GM12878 (cell line): Measurements from ENCODE around the gene KIF2C. TPM values are rescaled to one million over a fixed set of nuclear protein-coding genes. Genes with fewer than 3 reads are reported as not detected.
A peak's percentile ranks its signal among the peaks of the same experiment; 100 is the strongest.

Experiments used
- ATF7 ChIP-seq: fragments of 450-650 bp; IDR thresholded peaks from 2 replicates; pipeline ENCODE4 v1.6.1; 2016; ENCODE audit warnings: low read depth, mild to moderate bottlenecking
- BACH1 ChIP-seq: fragments of 450-650 bp; IDR thresholded peaks from 2 replicates; pipeline ENCODE4 v1.6.1; 2017; ENCODE audit warnings: mild to moderate bottlenecking, borderline replicate concordance
- BCL11A ChIP-seq: IDR thresholded peaks from 2 replicates; pipeline ENCODE4 v1.6.1; 2011; ENCODE audit warnings: low read depth, low read length
- BCL3 ChIP-seq: IDR thresholded peaks from 2 replicates; pipeline ENCODE4 v1.6.1; 2011; ENCODE audit warnings: borderline replicate concordance, low read depth, mild to moderate bottlenecking, moderate library complexity, low read length; ENCODE audit not compliant: insufficient read depth, poor library complexity, severe bottlenecking
- BHLHE40 ChIP-seq, 2 experiments: fragments of 450-650 bp in 1 of 2; IDR thresholded peaks; 2 replicates each; pipeline ENCODE4 v1.6.1; 2011 to 2017; ENCODE audit warnings: low read depth in 2 of 2, borderline replicate concordance in 1 of 2, improper control_type of control experiment in 1 of 2, low read length in 1 of 2, mild to moderate bottlenecking in 1 of 2
- CBFB ChIP-seq: IDR thresholded peaks from 2 replicates; pipeline ENCODE4 v1.6.1; 2016; ENCODE audit warnings: antibody characterized with exemption, low read depth
- CTCF ChIP-seq, 3 experiments: IDR thresholded peaks in 2 of 3; conservative IDR thresholded peaks in 1 of 3; 2 replicates each; pipeline ENCODE4 v1.5.1; 2011; ENCODE audit warnings: low read depth in 3 of 3, low read length in 3 of 3, mild to moderate bottlenecking in 3 of 3, control low read depth in 2 of 3, moderate library complexity in 2 of 3, inconsistent platforms in 1 of 3, mixed read lengths in 1 of 3; ENCODE audit not compliant: control insufficient read depth in 2 of 3, insufficient read depth in 1 of 3; ENCODE audit errors: extremely low read depth in 1 of 3
- CUX1 ChIP-seq: IDR thresholded peaks from 2 replicates; pipeline ENCODE4 v1.6.1; 2012; ENCODE audit warnings: improper control_type of control experiment, low read depth, low read length; ENCODE audit not compliant: insufficient replicate concordance
- IKZF1 ChIP-seq: fragments of 450-650 bp; conservative IDR thresholded peaks from 2 replicates; pipeline ENCODE4 v1.6.1; 2017; ENCODE audit warnings: antibody characterized with exemption, mild to moderate bottlenecking
- NFIC ChIP-seq: IDR thresholded peaks from 2 replicates; pipeline ENCODE4 v1.6.1; 2012; ENCODE audit warnings: low read depth, mild to moderate bottlenecking, inconsistent platforms, low read length, moderate library complexity
- NKRF ChIP-seq: fragments of 450-650 bp; conservative IDR thresholded peaks from 2 replicates; pipeline ENCODE4 v1.6.1; 2017; ENCODE audit warnings: mild to moderate bottlenecking, moderate library complexity
- SMAD1 ChIP-seq: fragments of 450-650 bp; IDR thresholded peaks from 2 replicates; pipeline ENCODE4 v1.6.1; 2018; ENCODE audit warnings: mild to moderate bottlenecking, low read depth; ENCODE audit not compliant: partially characterized antibody
- SRF ChIP-seq, 2 experiments: IDR thresholded peaks; 2 replicates each; pipeline ENCODE4 v1.6.1; 2011; ENCODE audit warnings: low read depth in 2 of 2, low read length in 2 of 2, mild to moderate bottlenecking in 1 of 2, moderate library complexity in 1 of 2
- TAF1 ChIP-seq: IDR thresholded peaks from 2 replicates; pipeline ENCODE4 v1.6.1; 2011; ENCODE audit warnings: mild to moderate bottlenecking, low read depth, low read length, borderline replicate concordance
- USF2 ChIP-seq: IDR thresholded peaks from 2 replicates; pipeline ENCODE4 v1.6.1; 2011; ENCODE audit warnings: low read depth, low read length, improper control_type of control experiment, borderline replicate concordance
- polyA plus RNA-seq, 11 experiments: library from polyadenylated mRNA; depleted of rRNA in 4 of 11; unstranded in 6 of 11; stranded (reverse) in 5 of 11; fragments of >200 nt; fragmentation: Nextera tagmentation in 4 of 11; fragmentation: Illumina TruSeq in 1 of 11; extraction: Ambion mirVana in 4 of 11; extraction: Trizol in 1 of 11; gene quantifications; 1 replicate in 1 of 11; 2 replicates in 10 of 11; pipeline versions ENCODE4 v1.2.1 to v1.2.3, GENCODE V29; 2011 to 2016; ENCODE audit warnings: inconsistent platforms in 2 of 11, missing spikeins in 2 of 11, low read depth in 1 of 11
- total RNA-seq, 4 experiments: library from RNA; depleted of rRNA in 3 of 4; stranded (reverse); fragments of >200 nt in 3 of 4; fragmentation: Illumina TruSeq in 1 of 4; extraction: Trizol in 1 of 4; gene quantifications; 2 replicates each; pipeline versions ENCODE4 v1.2.1 to v1.2.3, GENCODE V29; 2013 to 2021

The KIF2C gene
- total and polyA plus RNA-seq, 10 of the 15 experiments (the other 5 are each of a cell fraction or from before 2014, with no cell fraction given): 42.3 to 104 (median 83.8) TPM

- no peak for TF ChIP-seq CUX1
- TF ChIP-seq USF2: no peak
- peak; percentile 63; the same call in 1 of the 2 replicates for TF ChIP-seq TAF1
- peak; percentile 79 for TF ChIP-seq ATF7
- TF ChIP-seq NKRF: peak; percentile 86
- no peak for TF ChIP-seq BCL11A
- peak; percentile 63 for TF ChIP-seq SMAD1
- peak in 1 of 2 experiments; percentile 24; a peak in 1 of 4 replicates for TF ChIP-seq SRF (IDR thresholded peaks at IDR 0.05; ENCODE audit: low read depth in 2 of 2, low read length in 2 of 2)
- peak; percentile 44 for TF ChIP-seq BCL3
- TF ChIP-seq NFIC: no peak
- peak; percentile 69 for TF ChIP-seq BACH1
- peak; percentile 84 for TF ChIP-seq IKZF1
- TF ChIP-seq CTCF (IDR thresholded peaks at IDR 0.05 in 2 of 3, conservative IDR thresholded peaks at IDR 0.05 in 1 of 3; ENCODE audit: control insufficient read depth in 2 of 3, extremely low read depth in 1 of 3, insufficient read depth in 1 of 3, low read depth in 3 of 3, low read length in 3 of 3): peak; percentile 92 to 97 (median 95)
- peak in 1 of 2 experiments; percentile 74; a peak in 3 of 4 replicates for TF ChIP-seq BHLHE40 (IDR thresholded peaks at IDR 0.05; ENCODE audit: borderline replicate concordance in 1 of 2, low read depth in 2 of 2, low read length in 1 of 2)
- peak; percentile 73; the same call in 1 of the 2 replicates for TF ChIP-seq CBFB
These were observed 60.3 kb downstream of the KIF2C start, which contains the start of gene PLK3 (continued) for GRCh38 chr1:44799770-44800584.
